DOHH2 (cell line): ENCODE measurements around the gene FAAP20.

Experiments
- H3F3A ChIP-seq: fragments of 200-600 bp; sonication (generic), shearing (Covaris generic); 2 replicates; pipeline ENCODE4 v1.6.0; 2016; ENCODE audit warnings: antibody characterized with exemption, mild to moderate bottlenecking; ENCODE audit not compliant: control insufficient read depth, insufficient read depth
- H3K27ac ChIP-seq: fragments of 200-600 bp; sonication (generic); 2 replicates; pipeline ENCODE4 v1.5.1; 2014; ENCODE audit warnings: low read depth, mild to moderate bottlenecking, low read length, moderate library complexity
- H3K27me3 ChIP-seq: fragments of 200-600 bp; sonication (generic); 2 replicates; pipeline ENCODE4 v1.6.1; 2014; ENCODE audit warnings: mild to moderate bottlenecking, low read length, mixed read lengths; ENCODE audit not compliant: control insufficient read depth
- H3K36me3 ChIP-seq: fragments of 200-600 bp; sonication (generic); 2 replicates; pipeline ENCODE4 v1.6.1; 2014; ENCODE audit warnings: mild to moderate bottlenecking, low read length, moderate library complexity, mixed read lengths; ENCODE audit not compliant: control insufficient read depth
- H3K4me1 ChIP-seq: fragments of 200-600 bp; sonication (generic); 2 replicates; pipeline ENCODE4 v1.6.1; 2014; ENCODE audit warnings: mild to moderate bottlenecking, low read length, mixed read lengths; ENCODE audit not compliant: control insufficient read depth
- H3K4me2 ChIP-seq: fragments of 200-600 bp; sonication (generic); 2 replicates; pipeline ENCODE4 v1.6.0; 2014; ENCODE audit warnings: mild to moderate bottlenecking, low read length, moderate library complexity
- H3K4me3 ChIP-seq: fragments of 200-600 bp; sonication (generic); 2 replicates; pipeline ENCODE4 v1.5.1; 2014; ENCODE audit warnings: mild to moderate bottlenecking, low read length, mixed read lengths
- H3K79me2 ChIP-seq: fragments of 200-600 bp; sonication (generic); 2 replicates; pipeline ENCODE4 v1.6.1; 2014; ENCODE audit warnings: mild to moderate bottlenecking, low read length, mixed read lengths; ENCODE audit not compliant: control insufficient read depth
- H3K9me2 ChIP-seq: fragments of 200-600 bp; sonication (generic); replicated peaks from 2 replicates; pipeline ENCODE4 v1.6.1; 2014; ENCODE audit warnings: mild to moderate bottlenecking, low read length, mixed read lengths; ENCODE audit not compliant: control insufficient read depth
- H3K9me3 ChIP-seq: fragments of 200-600 bp; sonication (generic); 2 replicates; pipeline ENCODE4 v1.6.1; 2014; ENCODE audit warnings: antibody characterized with exemption, low read length, mixed read lengths; ENCODE audit not compliant: control insufficient read depth, insufficient read depth
- H4K20me1 ChIP-seq: fragments of 200-600 bp; sonication (generic); 2 replicates; pipeline ENCODE4 v1.6.0; 2014; ENCODE audit warnings: low read depth, mild to moderate bottlenecking, antibody characterized with exemption, low read length, moderate library complexity; ENCODE audit not compliant: control insufficient read depth, insufficient read depth
- EZH2phosphoT487 ChIP-seq: fragments of 200-600 bp; sonication (generic); IDR thresholded peaks from 2 replicates; pipeline ENCODE4 v1.6.1; 2017; ENCODE audit warnings: borderline replicate concordance, mild to moderate bottlenecking, antibody characterized with exemption, low read length, moderate library complexity, mixed read lengths
- TF ChIP-seq, protein P1 (sequence below): fragments of 200-600 bp; sonication (generic); IDR thresholded peaks from one replicate; pipeline ENCODE4 v1.5.1; 2014; ENCODE audit warnings: antibody characterized with exemption, mild to moderate bottlenecking, low read depth, low read length; ENCODE audit not compliant: poor library complexity, severe bottlenecking

FAAP20 gene

DNA sequence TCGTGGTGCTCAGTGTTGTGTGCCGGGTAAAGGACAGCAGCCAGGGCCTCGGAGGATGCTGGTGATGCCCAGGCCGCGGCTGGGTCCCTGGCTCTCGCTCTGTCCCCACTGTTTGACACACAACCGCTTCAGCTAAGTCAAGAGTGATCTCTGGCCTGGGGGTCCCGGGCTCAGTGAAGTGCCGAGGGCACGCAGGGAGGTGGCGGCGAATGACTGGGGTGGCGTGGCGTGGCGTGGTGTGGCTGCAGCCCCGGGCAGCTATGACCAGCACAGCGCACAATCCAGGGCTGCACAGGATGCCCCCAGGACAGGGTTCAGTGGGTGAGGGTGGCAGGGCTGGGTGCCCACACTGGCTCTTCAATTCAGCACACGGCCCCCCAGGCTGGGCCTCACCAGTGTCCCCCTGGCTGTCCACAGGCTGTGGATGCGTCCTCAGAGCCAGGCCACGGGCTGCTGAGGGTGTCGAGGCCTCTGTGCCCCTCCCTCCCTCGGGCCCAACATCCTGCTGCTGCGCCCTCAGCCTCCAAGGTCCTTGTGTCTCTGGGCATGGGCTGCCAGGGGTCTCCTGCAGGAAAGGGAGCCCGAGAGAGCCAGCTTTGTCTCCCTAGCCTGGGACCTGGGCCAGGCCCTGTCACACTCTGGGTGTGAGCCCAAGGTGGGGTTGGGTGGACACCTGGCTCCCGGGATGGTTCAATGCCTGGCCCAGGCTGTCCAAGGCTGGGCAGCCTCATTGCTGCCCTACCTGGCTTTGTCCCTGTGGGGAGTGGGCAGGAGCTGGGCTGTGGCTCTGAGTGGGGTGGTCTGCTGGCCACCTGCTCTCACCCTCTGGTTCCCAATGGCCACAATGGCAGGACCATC is 21.6 kb upstream of the FAAP20 start:
- Histone ChIP-seq H4K20me1 (no peaks in the 10 kb centered on the region), H3K4me3 (no peak overlapping the region), H3K79me2 (no peaks in the 10 kb centered on the region), H3K27ac (no peak overlapping the region), H3K9me3 (no peaks in the 10 kb centered on the region), H3F3A (no peaks in the 10 kb centered on the region), H3K27me3 (no peaks in the 10 kb centered on the region), H3K9me2 (no peaks in the 10 kb centered on the region), H3K36me3 (no peaks in the 10 kb centered on the region), H3K4me2 (no peak overlapping the region), H3K4me1 (no peaks in the 10 kb centered on the region)
- TF ChIP-seq EZH2phosphoT487, result no peak
- TF ChIP-seq, protein P1, sequence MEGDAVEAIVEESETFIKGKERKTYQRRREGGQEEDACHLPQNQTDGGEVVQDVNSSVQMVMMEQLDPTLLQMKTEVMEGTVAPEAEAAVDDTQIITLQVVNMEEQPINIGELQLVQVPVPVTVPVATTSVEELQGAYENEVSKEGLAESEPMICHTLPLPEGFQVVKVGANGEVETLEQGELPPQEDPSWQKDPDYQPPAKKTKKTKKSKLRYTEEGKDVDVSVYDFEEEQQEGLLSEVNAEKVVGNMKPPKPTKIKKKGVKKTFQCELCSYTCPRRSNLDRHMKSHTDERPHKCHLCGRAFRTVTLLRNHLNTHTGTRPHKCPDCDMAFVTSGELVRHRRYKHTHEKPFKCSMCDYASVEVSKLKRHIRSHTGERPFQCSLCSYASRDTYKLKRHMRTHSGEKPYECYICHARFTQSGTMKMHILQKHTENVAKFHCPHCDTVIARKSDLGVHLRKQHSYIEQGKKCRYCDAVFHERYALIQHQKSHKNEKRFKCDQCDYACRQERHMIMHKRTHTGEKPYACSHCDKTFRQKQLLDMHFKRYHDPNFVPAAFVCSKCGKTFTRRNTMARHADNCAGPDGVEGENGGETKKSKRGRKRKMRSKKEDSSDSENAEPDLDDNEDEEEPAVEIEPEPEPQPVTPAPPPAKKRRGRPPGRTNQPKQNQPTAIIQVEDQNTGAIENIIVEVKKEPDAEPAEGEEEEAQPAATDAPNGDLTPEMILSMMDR, result no peak

DNA sequence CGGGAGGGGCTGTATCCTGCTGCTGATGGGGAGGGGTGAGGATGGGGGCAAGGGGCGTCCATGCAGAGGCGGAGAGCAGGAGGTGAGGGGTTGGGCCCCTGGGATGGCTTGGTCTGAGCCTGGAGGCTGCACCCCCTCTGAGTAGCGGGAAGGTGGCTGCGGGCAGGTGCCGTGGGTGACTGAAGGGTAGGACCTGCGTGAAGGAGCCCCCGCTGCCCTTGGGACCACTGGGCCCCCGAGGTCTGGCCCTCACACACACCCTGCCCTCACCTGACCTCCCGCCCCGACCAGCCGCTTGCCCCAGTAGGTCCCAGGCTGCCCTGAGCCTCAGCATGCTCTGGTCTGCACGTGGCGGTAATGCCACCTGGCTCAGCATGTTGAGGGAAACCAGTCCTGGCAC is 20.8 kb upstream of the FAAP20 start:
- Histone ChIP-seq H3K4me3 (no peak overlapping the region), H3K79me2 (no peaks in the 10 kb centered on the region), H3K36me3 (no peaks in the 10 kb centered on the region), H3K27me3 (no peaks in the 10 kb centered on the region), H4K20me1 (no peaks in the 10 kb centered on the region), H3K9me3 (no peaks in the 10 kb centered on the region), H3K27ac (no peak overlapping the region), H3K4me2 (no peak overlapping the region), H3F3A (no peaks in the 10 kb centered on the region), H3K9me2 (no peaks in the 10 kb centered on the region), H3K4me1 (no peaks in the 10 kb centered on the region)
- no peak for TF ChIP-seq EZH2phosphoT487
- TF ChIP-seq, protein P1, result no peak

DNA sequence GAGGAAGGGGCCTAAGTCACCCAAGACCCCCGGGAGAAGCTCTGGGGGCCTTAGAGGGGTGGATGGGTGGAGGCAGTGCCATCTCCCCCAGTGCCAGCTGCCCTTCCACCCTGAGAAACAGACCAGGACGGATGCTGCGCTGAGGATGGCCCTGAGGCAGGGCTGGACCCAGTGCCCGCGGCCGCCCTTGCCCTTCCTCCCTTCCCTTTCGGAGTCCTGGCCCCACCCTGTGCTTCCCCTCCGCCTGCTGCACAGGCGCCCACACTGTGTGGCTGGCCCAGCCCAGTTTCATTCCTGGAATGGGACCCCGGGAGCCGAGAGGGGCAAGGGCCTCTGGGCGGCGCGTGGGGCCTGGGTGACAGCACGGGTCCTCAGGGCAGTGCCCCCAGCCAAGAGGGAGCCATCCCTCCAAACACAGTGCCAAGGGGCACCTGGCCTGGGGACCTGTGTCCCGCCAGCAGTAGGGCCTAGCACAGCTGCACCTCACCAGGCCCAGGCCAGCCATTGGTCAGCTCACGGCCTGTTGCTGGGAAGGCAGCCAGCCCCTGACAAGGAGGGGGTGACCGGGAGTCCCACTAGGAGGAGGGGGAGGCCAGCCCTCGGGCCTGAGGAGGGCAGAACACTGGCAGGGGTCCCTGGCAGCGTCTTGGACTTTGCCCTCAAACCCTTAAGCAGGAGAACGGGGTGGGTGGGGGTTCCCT is 20.1 kb upstream of the FAAP20 start:
- Histone ChIP-seq H3K27ac (no peak overlapping the region), H3K9me3 (no peaks in the 10 kb centered on the region), H3K79me2 (no peaks in the 10 kb centered on the region), H3K36me3 (no peaks in the 10 kb centered on the region), H3K4me1 (no peaks in the 10 kb centered on the region), H3K4me3 (no peak overlapping the region), H3F3A (no peaks in the 10 kb centered on the region), H3K9me2 (no peaks in the 10 kb centered on the region), H4K20me1 (no peaks in the 10 kb centered on the region), H3K27me3 (no peaks in the 10 kb centered on the region), H3K4me2 (no peak overlapping the region)
- no peak for TF ChIP-seq EZH2phosphoT487
- TF ChIP-seq, protein P1, result no peak
